HepG2 (cell line): Measurements from ENCODE around the gene MPC1L. TPM values are rescaled to one million over a fixed set of nuclear protein-coding genes. Genes with fewer than 3 reads are reported as not detected.

Experiments
- ATAC-seq: fragments of 200-7000 bp; cut with Tn5 transposase; 3 replicates; pipeline ENCODE4 v1.9.1; 2020; ENCODE audit warnings: mild to moderate bottlenecking, moderate library complexity
- BruUV-seq: library from RNA; stranded (reverse); fragments of 400-500 nt; replicated peaks from 2 replicates; lab custom pipeline; 2021; lab: Mats Ljungman, UMichigan
- CTCF ChIA-PET: fragments of 300-600 bp; formaldehyde crosslinking; extraction: SDS; loops from one replicate; lab custom pipeline; 2021; ENCODE audit warnings: low total read pairs, inconsistent platforms, low intra/inter-chr PET ratio; lab: Yijun Ruan, JAX
- POLR2A ChIA-PET: fragments of 350-600 bp; sonication (Branson Sonifier 250); formaldehyde crosslinking; loops from one replicate; lab custom pipeline; 2020; ENCODE audit warnings: antibody characterized with exemption, inconsistent platforms; lab: Yijun Ruan, JAX
- DNase-seq: peaks from one replicate; pipeline ENCODE4 v3.0.0-alpha.2; 2015; ENCODE audit warnings: low spot score
- FAIRE-seq: peaks from 3 replicates; lab custom pipeline; 2011; peaks lifted over from hg19 to GRCh38; lab: Jason Lieb, UNC
- H2AFZ ChIP-seq: one replicate; pipeline ENCODE4 v1.6.1; 2011; ENCODE audit warnings: low read length, inconsistent platforms
- H3K27ac ChIP-seq: fragments of 300-600 bp; 3 replicates; pipeline ENCODE4 v1.8.0; 2011; ENCODE audit warnings: mixed run types, mild to moderate bottlenecking, mixed read lengths, low read length, inconsistent platforms; ENCODE audit not compliant: insufficient read depth; ENCODE audit errors: extremely low read length
- H3K27me3 ChIP-seq, 2 experiments: fragments of 200-600 bp in 1 of 2; 2 replicates in 1 of 2; 3 replicates in 1 of 2; pipeline versions ENCODE4 v1.6.0 to v1.8.0; 2011; ENCODE audit warnings: low read length in 2 of 2, mild to moderate bottlenecking in 2 of 2, moderate library complexity in 2 of 2, inconsistent platforms in 1 of 2; ENCODE audit not compliant: insufficient read depth in 2 of 2, control insufficient read depth in 1 of 2
- H3K36me3 ChIP-seq, 2 experiments: fragments of 200-600 bp in 1 of 2; replicated peaks in 1 of 2; 2 replicates in 1 of 2; 3 replicates in 1 of 2; pipeline versions ENCODE4 v1.5.1 to v1.8.0; 2011; ENCODE audit warnings: low read length in 2 of 2, inconsistent platforms in 1 of 2; ENCODE audit not compliant: insufficient read depth in 2 of 2, control insufficient read depth in 1 of 2
- H3K4me1 ChIP-seq: 2 replicates; pipeline ENCODE4 v1.5.1; 2012; ENCODE audit warnings: low read length, inconsistent platforms; ENCODE audit not compliant: insufficient read depth
- H3K4me2 ChIP-seq: 2 replicates; pipeline ENCODE4 v1.6.0; 2011; ENCODE audit warnings: low read depth, low read length, inconsistent platforms
- H3K4me3 ChIP-seq, 3 experiments: fragments of 200-600 bp in 1 of 3; sonication (generic), shearing (Covaris generic) in 1 of 3; replicated peaks in 1 of 3; 2 replicates each; pipeline ENCODE4 v1.5.1; 2011 to 2016; ENCODE audit warnings: low read length in 3 of 3, inconsistent platforms in 2 of 3, low read depth in 2 of 3, mild to moderate bottlenecking in 2 of 3, control low read depth in 1 of 3, mixed read lengths in 1 of 3; ENCODE audit not compliant: insufficient read depth in 1 of 3
- H3K79me2 ChIP-seq: one replicate; pipeline ENCODE4 v1.6.1; 2011; ENCODE audit warnings: low read length, inconsistent platforms; ENCODE audit not compliant: insufficient read depth
- H3K9ac ChIP-seq: 2 replicates; pipeline ENCODE4 v1.6.0; 2011; ENCODE audit warnings: mild to moderate bottlenecking, low read depth, low read length, inconsistent platforms; ENCODE audit not compliant: insufficient read depth
- H3K9me3 ChIP-seq: 2 replicates; pipeline ENCODE4 v1.5.1; 2012; ENCODE audit warnings: mild to moderate bottlenecking, low read length
- H4K20me1 ChIP-seq: 2 replicates; pipeline ENCODE4 v1.6.0; 2011; ENCODE audit warnings: inconsistent platforms, mild to moderate bottlenecking, low read length, moderate library complexity; ENCODE audit not compliant: insufficient read depth
- CENPX ChIP-seq: sonication (generic); formaldehyde crosslinking; IDR thresholded peaks from 2 replicates; pipeline ENCODE4 v1.9.0; 2021; ENCODE audit warnings: mild to moderate bottlenecking, missing genetic modification reagents, moderate library complexity
- CREM ChIP-seq, 2 experiments: sonication (generic) in 1 of 2; formaldehyde crosslinking in 1 of 2; IDR thresholded peaks; 2 replicates each; pipeline versions ENCODE4 v1.4.0 to v1.6.1; 2016 to 2020; ENCODE audit warnings: antibody characterized with exemption in 1 of 2, mild to moderate bottlenecking in 1 of 2, missing genetic modification reagents in 1 of 2
- MZF1 ChIP-seq: sonication (generic); formaldehyde crosslinking; IDR thresholded peaks from 2 replicates; pipeline ENCODE4 v1.8.1; 2023; ENCODE audit warnings: mild to moderate bottlenecking, missing genetic modification reagents, borderline replicate concordance
- ZMYM4 ChIP-seq: sonication (generic); formaldehyde crosslinking; IDR thresholded peaks from 2 replicates; pipeline ENCODE4 v1.8.1; 2023; ENCODE audit warnings: mild to moderate bottlenecking, missing genetic modification reagents
- ZNF431 ChIP-seq: sonication (generic); formaldehyde crosslinking; IDR thresholded peaks from 2 replicates; pipeline ENCODE4 v1.9.0; 2022; ENCODE audit warnings: missing genetic modification reagents, low read depth, mild to moderate bottlenecking, borderline replicate concordance
- ZNF558 ChIP-seq: sonication (generic); formaldehyde crosslinking; IDR thresholded peaks from 2 replicates; pipeline ENCODE4 v1.9.0; 2022; ENCODE audit warnings: mild to moderate bottlenecking, missing genetic modification reagents, borderline replicate concordance
- ZNF563 ChIP-seq: sonication (generic); formaldehyde crosslinking; IDR thresholded peaks from 2 replicates; pipeline ENCODE4 v1.8.0; 2022; ENCODE audit warnings: mild to moderate bottlenecking, moderate library complexity, missing genetic modification reagents
- ZSCAN20 ChIP-seq: sonication (generic); formaldehyde crosslinking; IDR thresholded peaks from 2 replicates; pipeline ENCODE4 v1.4.0; 2020; ENCODE audit warnings: missing genetic modification reagents, mild to moderate bottlenecking, borderline replicate concordance
- WGBS: methylation state at CpG from one replicate; pipeline ENCODE4 v1.1.6; 2017; ENCODE audit warnings: low lambda C conversion rate; 5-methylcytosine and 5-hydroxymethylcytosine counted together
- in situ Hi-C: cut with HindIII; loops from 2 replicates; pipeline ENCODE4 v1.10.0; 2017; ENCODE audit warnings: low pct_unique_long_range_greater_than_20kb; ENCODE audit not compliant: extremely low pct_ligation_motif_present
- intact Hi-C: fragments of 100-400 bp; cut with micrococcal nuclease; formaldehyde crosslinking; loops from one replicate; pipeline ENCODE4 v1.10.0; 2022; ENCODE audit not compliant: unreplicated experiment
- polyA plus RNA-seq, 8 experiments: library from polyadenylated mRNA; depleted of rRNA in 3 of 8; stranded (reverse) in 7 of 8; unstranded in 1 of 8; fragments of >200 nt; fragmentation: Illumina TruSeq in 4 of 8; extraction: Trizol in 4 of 8; gene quantifications; 2 replicates each; pipeline versions ENCODE4 v1.2.1 to v1.2.3, GENCODE V29; 2011 to 2016; ENCODE audit warnings: low read depth in 4 of 8, missing spikeins in 1 of 8, mixed read lengths in 1 of 8; ENCODE audit not compliant: insufficient read depth in 1 of 8
- total RNA-seq, 5 experiments: library from RNA; depleted of rRNA; stranded (reverse); fragments of >200 nt; fragmentation: Illumina TruSeq; extraction: Trizol; gene quantifications; 2 replicates each; pipeline ENCODE4 v1.2.3, GENCODE V29; 2016; ENCODE audit warnings: low read depth in 1 of 5
- TF ChIP-seq, protein P1 (sequence below): sonication (generic); formaldehyde crosslinking; IDR thresholded peaks from 2 replicates; pipeline ENCODE4 v1.4.0; 2020; ENCODE audit warnings: missing genetic modification reagents
- TF ChIP-seq, protein P2 (sequence below): sonication (generic); formaldehyde crosslinking; IDR thresholded peaks from 2 replicates; pipeline ENCODE4 v1.8.1; 2023; ENCODE audit warnings: missing genetic modification reagents, inconsistent platforms, borderline replicate concordance
- TF ChIP-seq, protein P3 (sequence below): sonication (generic); formaldehyde crosslinking; IDR thresholded peaks from 2 replicates; pipeline ENCODE4 v1.5.1; 2020; ENCODE audit warnings: mild to moderate bottlenecking, missing genetic modification reagents, moderate library complexity
- TF ChIP-seq, protein P4 (sequence below): sonication (generic); formaldehyde crosslinking; IDR thresholded peaks from 2 replicates; pipeline ENCODE4 v1.4.0; 2020; ENCODE audit warnings: missing genetic modification reagents, borderline replicate concordance

Gene MPC1L
- total and polyA plus RNA-seq, 2 of the 13 experiments (the other 11 are each of a cell fraction or from before 2014, with no cell fraction given), result not detected

DNA sequence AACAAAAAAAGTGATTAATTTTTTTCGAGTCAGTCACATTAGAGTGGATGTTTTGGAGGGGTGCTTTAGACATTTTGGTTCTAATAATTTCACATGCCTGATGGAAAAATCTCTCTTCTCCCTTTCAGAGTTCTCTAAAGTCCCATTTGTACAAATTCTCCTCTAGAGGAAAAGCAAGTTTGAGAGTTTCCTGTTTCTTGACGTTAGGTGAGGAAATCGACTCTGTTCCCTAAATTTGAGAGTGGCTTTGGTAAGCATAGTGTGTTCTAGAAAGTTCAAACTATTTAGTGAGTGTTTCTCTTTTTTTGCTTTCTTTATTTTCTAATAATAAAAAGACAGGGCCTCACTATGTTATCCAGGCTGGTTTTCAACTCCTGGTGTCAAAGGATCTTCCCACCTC lies 44.1 kb upstream of the MPC1L start:
- WGBS, result 78% methylated on average over 3 of the region's 3 CpGs
- ChIA-PET CTCF (no interaction called here), POLR2A (no interaction called here)
- Histone ChIP-seq H4K20me1 (no peaks in the 10 kb centered on the region), H2AFZ (no peak overlapping the region), H3K27ac (no peak overlapping the region), H3K36me3 (no peaks in the 10 kb centered on the region), H3K4me2 (no peak overlapping the region), H3K4me1 (peaks cover 46% of the 10 kb centered on the region), H3K79me2 (peaks cover 21% of the 10 kb centered on the region), H3K4me3 (no peak overlapping the region), H3K27me3 (no peaks in the 10 kb centered on the region; a peak in 1 of 5 replicates), H3K9me3 (no peaks in the 10 kb centered on the region), H3K9ac (no peak overlapping the region)
- TF ChIP-seq ZNF431 (CRISPR knock-in tag) (no peak), ZSCAN20 (no peak), ZNF558 (no peak), ZNF563 (CRISPR knock-in tag) (no peak), CENPX (no peak), ZMYM4 (CRISPR knock-in tag) (no peak), MZF1 (no peak), CREM (IDR thresholded peaks at IDR 0.05) (no peak), CREM (CRISPR knock-in tag; IDR thresholded peaks at IDR 0.05) (no peak)
- TF ChIP-seq, protein P1, sequence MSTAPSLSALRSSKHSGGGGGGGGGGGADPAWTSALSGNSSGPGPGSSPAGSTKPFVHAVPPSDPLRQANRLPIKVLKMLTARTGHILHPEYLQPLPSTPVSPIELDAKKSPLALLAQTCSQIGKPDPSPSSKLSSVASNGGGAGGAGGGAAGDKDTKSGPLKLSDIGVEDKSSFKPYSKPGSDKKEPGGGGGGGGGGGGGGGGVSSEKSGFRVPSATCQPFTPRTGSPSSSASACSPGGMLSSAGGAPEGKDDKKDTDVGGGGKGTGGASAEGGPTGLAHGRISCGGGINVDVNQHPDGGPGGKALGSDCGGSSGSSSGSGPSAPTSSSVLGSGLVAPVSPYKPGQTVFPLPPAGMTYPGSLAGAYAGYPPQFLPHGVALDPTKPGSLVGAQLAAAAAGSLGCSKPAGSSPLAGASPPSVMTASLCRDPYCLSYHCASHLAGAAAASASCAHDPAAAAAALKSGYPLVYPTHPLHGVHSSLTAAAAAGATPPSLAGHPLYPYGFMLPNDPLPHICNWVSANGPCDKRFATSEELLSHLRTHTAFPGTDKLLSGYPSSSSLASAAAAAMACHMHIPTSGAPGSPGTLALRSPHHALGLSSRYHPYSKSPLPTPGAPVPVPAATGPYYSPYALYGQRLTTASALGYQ, result no peak
- TF ChIP-seq, protein P2, sequence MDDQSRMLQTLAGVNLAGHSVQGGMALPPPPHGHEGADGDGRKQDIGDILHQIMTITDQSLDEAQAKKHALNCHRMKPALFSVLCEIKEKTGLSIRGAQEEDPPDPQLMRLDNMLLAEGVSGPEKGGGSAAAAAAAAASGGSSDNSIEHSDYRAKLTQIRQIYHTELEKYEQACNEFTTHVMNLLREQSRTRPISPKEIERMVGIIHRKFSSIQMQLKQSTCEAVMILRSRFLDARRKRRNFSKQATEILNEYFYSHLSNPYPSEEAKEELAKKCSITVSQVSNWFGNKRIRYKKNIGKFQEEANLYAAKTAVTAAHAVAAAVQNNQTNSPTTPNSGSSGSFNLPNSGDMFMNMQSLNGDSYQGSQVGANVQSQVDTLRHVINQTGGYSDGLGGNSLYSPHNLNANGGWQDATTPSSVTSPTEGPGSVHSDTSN (CRISPR knock-in tag), result no peak
- TF ChIP-seq, protein P3, sequence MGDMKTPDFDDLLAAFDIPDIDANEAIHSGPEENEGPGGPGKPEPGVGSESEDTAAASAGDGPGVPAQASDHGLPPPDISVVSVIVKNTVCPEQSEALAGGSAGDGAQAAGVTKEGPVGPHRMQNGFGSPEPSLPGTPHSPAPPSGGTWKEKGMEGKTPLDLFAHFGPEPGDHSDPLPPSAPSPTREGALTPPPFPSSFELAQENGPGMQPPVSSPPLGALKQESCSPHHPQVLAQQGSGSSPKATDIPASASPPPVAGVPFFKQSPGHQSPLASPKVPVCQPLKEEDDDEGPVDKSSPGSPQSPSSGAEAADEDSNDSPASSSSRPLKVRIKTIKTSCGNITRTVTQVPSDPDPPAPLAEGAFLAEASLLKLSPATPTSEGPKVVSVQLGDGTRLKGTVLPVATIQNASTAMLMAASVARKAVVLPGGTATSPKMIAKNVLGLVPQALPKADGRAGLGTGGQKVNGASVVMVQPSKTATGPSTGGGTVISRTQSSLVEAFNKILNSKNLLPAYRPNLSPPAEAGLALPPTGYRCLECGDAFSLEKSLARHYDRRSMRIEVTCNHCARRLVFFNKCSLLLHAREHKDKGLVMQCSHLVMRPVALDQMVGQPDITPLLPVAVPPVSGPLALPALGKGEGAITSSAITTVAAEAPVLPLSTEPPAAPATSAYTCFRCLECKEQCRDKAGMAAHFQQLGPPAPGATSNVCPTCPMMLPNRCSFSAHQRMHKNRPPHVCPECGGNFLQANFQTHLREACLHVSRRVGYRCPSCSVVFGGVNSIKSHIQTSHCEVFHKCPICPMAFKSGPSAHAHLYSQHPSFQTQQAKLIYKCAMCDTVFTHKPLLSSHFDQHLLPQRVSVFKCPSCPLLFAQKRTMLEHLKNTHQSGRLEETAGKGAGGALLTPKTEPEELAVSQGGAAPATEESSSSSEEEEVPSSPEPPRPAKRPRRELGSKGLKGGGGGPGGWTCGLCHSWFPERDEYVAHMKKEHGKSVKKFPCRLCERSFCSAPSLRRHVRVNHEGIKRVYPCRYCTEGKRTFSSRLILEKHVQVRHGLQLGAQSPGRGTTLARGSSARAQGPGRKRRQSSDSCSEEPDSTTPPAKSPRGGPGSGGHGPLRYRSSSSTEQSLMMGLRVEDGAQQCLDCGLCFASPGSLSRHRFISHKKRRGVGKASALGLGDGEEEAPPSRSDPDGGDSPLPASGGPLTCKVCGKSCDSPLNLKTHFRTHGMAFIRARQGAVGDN, result no peak
- TF ChIP-seq, protein P4, sequence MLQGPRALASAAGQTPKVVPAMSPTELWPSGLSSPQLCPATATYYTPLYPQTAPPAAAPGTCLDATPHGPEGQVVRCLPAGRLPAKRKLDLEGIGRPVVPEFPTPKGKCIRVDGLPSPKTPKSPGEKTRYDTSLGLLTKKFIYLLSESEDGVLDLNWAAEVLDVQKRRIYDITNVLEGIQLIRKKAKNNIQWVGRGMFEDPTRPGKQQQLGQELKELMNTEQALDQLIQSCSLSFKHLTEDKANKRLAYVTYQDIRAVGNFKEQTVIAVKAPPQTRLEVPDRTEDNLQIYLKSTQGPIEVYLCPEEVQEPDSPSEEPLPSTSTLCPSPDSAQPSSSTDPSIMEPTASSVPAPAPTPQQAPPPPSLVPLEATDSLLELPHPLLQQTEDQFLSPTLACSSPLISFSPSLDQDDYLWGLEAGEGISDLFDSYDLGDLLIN (CRISPR knock-in tag), result no peak
- ATAC-seq (no peak), FAIRE-seq (no peak), DNase-seq (no peak)
- in situ Hi-C loops, result no loop called here
- BruUV-seq, result no TSS peak
- intact Hi-C loops, result no loop called here
